Measurements from ENCODE around the gene EVI5L.

Gene EVI5L

GRCh38 chr19:7818806-7819205, 11.2 kb upstream of the EVI5L start:
- DNase-seq: no peak

GRCh38 chr19:7819337-7819736, 10.7 kb upstream of the EVI5L start:
- DNase-seq: no peak

- DNase-seq: no peak
Measured at GRCh38 chr19:7820588-7820987, 9.4 kb upstream of the EVI5L start.

GRCh38 chr19:7822910-7823515, 7.0 kb upstream of the EVI5L start:
- no peak for DNase-seq

GRCh38 chr19:7823686-7824301, 6.2 kb upstream of the EVI5L start:
- DNase-seq: no peak

- no peak for DNase-seq
Measured at GRCh38 chr19:7829166-7829520, 875 bp upstream of the EVI5L start.

GRCh38 chr19:7830272-7830771, 304 bp downstream of the EVI5L start:
- no peak for DNase-seq

GRCh38 chr19:7830823-7831222, 805 bp downstream of the EVI5L start:
- no peak for DNase-seq

- DNase-seq: no peak
Measured at GRCh38 chr19:7831452-7831851, 1.4 kb downstream of the EVI5L start.

GRCh38 chr19:7832009-7832408, 2.0 kb downstream of the EVI5L start:
- no peak for DNase-seq

GRCh38 chr19:7832781-7833180, 2.8 kb downstream of the EVI5L start:
- no peak for DNase-seq

- no peak for DNase-seq
Measured at GRCh38 chr19:7833225-7834099, 3.4 kb downstream of the EVI5L start.

GRCh38 chr19:7839476-7839875, 9.5 kb downstream of the EVI5L start:
- DNase-seq: no peak

- DNase-seq: no peak
Measured at GRCh38 chr19:7840629-7841028, 10.6 kb downstream of the EVI5L start.

- no peak for DNase-seq
Measured at GRCh38 chr19:7841751-7842660, 12.0 kb downstream of the EVI5L start.

GRCh38 chr19:7842661-7843294, 12.8 kb downstream of the EVI5L start:
- no peak for DNase-seq

GRCh38 chr19:7843521-7843920, 13.5 kb downstream of the EVI5L start:
- DNase-seq: no peak

GRCh38 chr19:7844405-7844804, 14.4 kb downstream of the EVI5L start:
- no peak for DNase-seq

GRCh38 chr19:7844951-7845350, 14.9 kb downstream of the EVI5L start:
- no peak for DNase-seq

- no peak for DNase-seq
Measured at GRCh38 chr19:7845390-7846154, 15.6 kb downstream of the EVI5L start.

- no peak for DNase-seq
Measured at GRCh38 chr19:7846155-7846646, 16.2 kb downstream of the EVI5L start.
